Measurements from ENCODE around the gene FKBP1A. TPM values are rescaled to one million over a fixed set of nuclear protein-coding genes. Genes with fewer than 3 reads are reported as not detected.

The FKBP1A gene
- total and polyA plus RNA-seq, 10 of the 15 experiments (the other 5 are each of a cell fraction or from before 2014, with no cell fraction given), result 103 to 687 (median 254) TPM

- no peak for TF ChIP-seq NRF1 (conservative IDR thresholded peaks at IDR 0.05; ENCODE audit: low read depth, low read length)
- no peak for TF ChIP-seq YY1 (IDR thresholded peaks at IDR 0.05; ENCODE audit: low read depth, low read length)
These were observed 21.6 kb downstream of the FKBP1A start (continued) for GRCh38 chr20:1371202-1371782.

GRCh38 chr20:1370548-1371110, 22.2 kb downstream of the FKBP1A start:
- Histone ChIP-seq H3K4me1 (ENCODE audit: control insufficient read depth, insufficient read depth, low read length) (peaks cover 3% of the 10 kb centered on the region), H3K27me3 (replicated peaks in 1 of 2; ENCODE audit: control insufficient read depth in 2 of 2, insufficient read depth in 2 of 2, low read length in 1 of 2) (no peaks in the 10 kb centered on the region), H3K79me2 (ENCODE audit: control insufficient read depth, insufficient read depth, low read length) (peaks cover 11% of the 10 kb centered on the region), H3K4me3 (no peak overlapping the region), H3K4me2 (ENCODE audit: control insufficient read depth, insufficient read depth) (no peak overlapping the region), H3K9ac (ENCODE audit: control insufficient read depth, insufficient read depth, low read length) (no peak overlapping the region), H4K20me1 (ENCODE audit: control insufficient read depth, insufficient read depth) (peaks cover 3% of the 10 kb centered on the region; the same call in 1 of the 2 replicates), H2AFZ (ENCODE audit: control insufficient read depth, low read depth, low read length) (no peak overlapping the region), H3K27ac (ENCODE audit: control insufficient read depth, insufficient read depth) (no peak overlapping the region), H3K36me3 (ENCODE audit: control insufficient read depth in 2 of 2, insufficient read depth in 2 of 2, low read length in 1 of 2) (peaks cover 16 to 45% of the 10 kb centered on the region in 2 experiments), H3K9me3 (replicated peaks; ENCODE audit: control insufficient read depth, insufficient read depth, low read length) (no peaks in the 10 kb centered on the region)
- ATAC-seq (no peak), DNase-seq (ENCODE audit: low read depth, low spot score) (no peak), FAIRE-seq (no peak)
- TF ChIP-seq MYC (IDR thresholded peaks at IDR 0.05; ENCODE audit: insufficient read depth, insufficient read length, insufficient replicate concordance, low read length, severe bottlenecking) (no peak), SIN3A (IDR thresholded peaks at IDR 0.05; ENCODE audit: low read depth, low read length) (no peak), RAD21 (IDR thresholded peaks at IDR 0.05; ENCODE audit: insufficient read depth, low read depth, low read length) (no peak), HDAC6 (IDR thresholded peaks at IDR 0.05; ENCODE audit: unreplicated experiment) (no peak), HCFC1 (IDR thresholded peaks at IDR 0.05; ENCODE audit: low read length) (no peak), SP1 (IDR thresholded peaks at IDR 0.05; ENCODE audit: low read depth, low read length) (no peak)
- BruUV-seq (replicated peaks), result no TSS peak
- ChIA-PET RAD21 (ENCODE audit: unreplicated experiment) (no interaction called here), POLR2A (interaction anchor here (2.6 kb wide), 1 partner anchor 21 kb away, joined by 8 read pairs; no protein-coding TSS in a partner anchor), SMC1A (ENCODE audit: uncharacterized antibody, unreplicated experiment) (interaction anchor here (1.6 kb wide), 1 partner anchor 13 kb away, joined by 5 read pairs; no protein-coding TSS in a partner anchor), CTCF (no interaction called here)
- WGBS (ENCODE audit: insufficient coverage, insufficient replicate concordance, low lambda C conversion rate, missing lambda C conversion rate), result 67% methylated on average over 2 of the region's 2 CpGs
- intact Hi-C loops (cut with micrococcal nuclease; ENCODE audit: unreplicated experiment) (no loop called here), in situ Hi-C loops (cut with MboI) (no loop called here)

All from GM12878 (cell line).